Smooth muscle cell of the coronary artery (primary cell): ENCODE data around the gene SGF29. TPM values are rescaled to one million over a fixed set of nuclear protein-coding genes. Genes with fewer than 3 reads are reported as not detected.

ENCODE experiments used
- total RNA-seq: library from RNA; depleted of rRNA; stranded (reverse); fragments of >200 nt; gene quantifications from 2 replicates; pipeline ENCODE4 v1.2.3, GENCODE V29; 2014; ENCODE audit warnings: low replicate concordance

The SGF29 gene
- 7.7 and 7.8 TPM in 2 replicates for total RNA-seq

DNA sequence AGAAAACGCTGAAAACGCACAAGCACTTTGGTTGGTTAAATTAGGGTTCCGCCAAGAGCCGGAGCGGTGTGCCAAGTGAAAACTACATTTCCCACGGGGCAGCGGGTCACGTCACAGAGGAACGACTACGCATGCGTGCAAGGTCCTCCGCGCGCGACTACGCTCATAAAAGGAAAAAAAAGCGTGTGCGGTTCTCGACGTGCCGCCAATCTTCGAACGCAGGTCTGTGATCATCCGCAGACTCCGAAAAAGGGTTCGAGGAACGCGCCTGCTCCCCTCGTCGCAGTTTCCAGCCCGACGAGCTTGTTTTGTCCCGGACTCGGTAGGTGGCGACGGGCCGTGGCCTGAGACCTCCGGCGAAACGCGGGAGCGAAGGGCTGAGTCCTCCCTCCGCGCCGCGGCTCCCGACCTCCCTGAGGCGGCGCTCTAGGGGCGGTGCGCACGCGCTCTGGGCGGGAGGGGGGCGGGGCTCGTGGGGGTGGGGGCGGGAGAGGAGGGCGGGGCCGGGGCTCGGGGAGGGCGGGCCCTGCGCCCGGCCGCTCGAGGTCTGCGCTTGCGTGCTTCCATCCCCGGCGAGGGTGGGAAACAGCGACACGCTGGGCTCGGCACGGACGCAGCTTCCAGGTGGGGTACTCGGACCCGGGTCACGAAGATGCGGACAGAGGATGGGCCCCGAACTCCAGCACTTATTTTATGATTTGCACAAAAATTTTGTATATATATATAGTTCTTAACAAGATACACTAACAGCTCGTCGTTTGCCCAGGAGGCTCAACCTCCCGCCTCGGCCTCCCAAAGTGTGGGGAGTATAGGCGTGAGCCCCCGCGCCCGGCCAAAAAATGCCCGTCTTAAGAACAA, at the start of gene SGF29:
SGF29 (plus strand) TSS at position 145 of the 858 bp plus-strand sequence. CDS start 27,150 bp downstream, outside the sequence.

DNA sequence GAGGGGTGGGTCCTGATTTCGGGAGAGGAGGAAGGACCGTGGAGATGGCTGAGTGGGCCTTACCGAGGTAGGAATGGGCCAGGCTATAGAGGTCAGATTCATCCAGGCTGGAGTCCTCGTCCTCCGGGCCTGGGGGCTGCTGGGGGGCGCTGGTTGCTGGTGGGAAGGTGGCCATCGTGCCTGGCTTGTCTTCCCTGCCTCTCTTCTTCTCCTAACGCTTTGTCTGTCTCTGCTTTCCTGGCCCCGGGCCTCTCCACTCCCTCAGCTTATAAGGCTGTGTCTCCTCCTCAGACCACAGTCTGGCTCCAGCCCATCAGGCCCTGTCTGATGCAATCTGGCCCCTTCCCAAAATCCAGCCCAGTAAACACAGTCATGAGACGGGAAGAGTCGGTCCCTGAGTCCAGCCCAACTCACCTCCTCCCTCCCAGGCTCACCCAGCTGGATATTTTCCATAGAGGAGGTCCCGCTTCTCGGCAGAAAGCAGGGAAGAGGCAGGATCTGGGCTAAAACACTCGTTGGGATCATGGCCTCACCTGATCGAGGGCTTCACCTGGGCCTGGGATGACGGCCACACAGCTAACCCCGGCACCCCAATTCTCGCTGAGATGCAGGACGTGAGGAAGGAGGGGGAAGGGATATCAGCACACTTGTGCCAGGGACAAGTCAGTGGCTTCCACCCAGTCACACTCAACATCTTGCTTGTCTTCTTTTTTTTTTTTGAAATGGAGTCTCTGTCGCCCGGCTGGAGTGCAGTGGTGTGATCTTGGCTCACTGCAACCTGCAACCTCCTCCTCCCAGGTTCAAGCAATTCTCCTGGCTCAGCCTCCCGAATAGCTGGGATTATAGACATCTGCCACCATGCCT, 14.8 kb upstream of the SGF29 start, which contains the start of gene NUPR1:
NUPR1 (minus strand) TSS at position 242 of the 864 bp plus-strand sequence; CDS start at position 175, 67 bp downstream.

DNA sequence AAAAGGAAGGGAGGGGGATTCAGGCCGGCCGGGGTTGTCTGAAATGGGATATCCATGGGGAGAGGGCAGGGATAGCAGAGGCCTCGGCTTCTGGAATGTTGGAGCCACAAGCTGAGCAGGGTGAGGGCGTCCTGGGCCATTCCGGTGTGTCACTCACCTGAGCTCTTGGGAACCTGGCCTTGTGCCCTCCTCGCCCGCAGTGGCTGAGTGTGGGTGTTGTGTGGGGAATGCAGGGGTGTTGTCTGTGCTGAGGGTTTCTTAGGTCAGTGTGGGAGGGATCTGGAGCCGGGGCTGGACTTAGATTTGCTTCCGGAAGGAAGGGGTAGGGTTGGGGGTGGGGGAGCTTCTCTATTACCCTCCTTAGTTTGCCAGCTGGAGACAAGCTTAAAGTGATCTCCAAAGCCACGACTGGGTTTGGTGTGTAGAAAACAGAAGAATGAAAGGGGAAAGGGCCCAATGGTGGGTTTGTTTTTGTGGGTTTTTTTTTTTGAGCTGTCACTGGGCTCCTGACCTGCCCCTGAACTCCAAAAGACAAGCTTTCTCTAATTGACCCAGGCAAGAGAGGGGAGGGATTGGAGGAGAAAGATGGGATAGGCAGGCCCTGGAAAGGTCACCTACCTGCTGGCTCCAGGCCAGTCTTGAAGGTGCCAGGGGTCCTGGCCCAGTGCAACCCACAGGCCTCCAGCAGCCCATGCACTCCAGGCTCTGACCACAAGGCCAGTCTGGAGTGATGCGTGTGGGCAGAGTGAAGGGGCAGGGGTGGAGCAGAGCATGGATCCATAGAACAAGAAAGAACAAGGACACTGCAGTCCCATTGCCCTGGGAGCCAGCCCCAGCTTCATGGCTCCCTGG, 43.3 kb downstream of the SGF29 start, which contains the start of gene SULT1A2:
SULT1A2 (minus strand) TSS at position 211 of the 852 bp plus-strand sequence. CDS start 1,120 bp downstream, outside the sequence.

DNA sequence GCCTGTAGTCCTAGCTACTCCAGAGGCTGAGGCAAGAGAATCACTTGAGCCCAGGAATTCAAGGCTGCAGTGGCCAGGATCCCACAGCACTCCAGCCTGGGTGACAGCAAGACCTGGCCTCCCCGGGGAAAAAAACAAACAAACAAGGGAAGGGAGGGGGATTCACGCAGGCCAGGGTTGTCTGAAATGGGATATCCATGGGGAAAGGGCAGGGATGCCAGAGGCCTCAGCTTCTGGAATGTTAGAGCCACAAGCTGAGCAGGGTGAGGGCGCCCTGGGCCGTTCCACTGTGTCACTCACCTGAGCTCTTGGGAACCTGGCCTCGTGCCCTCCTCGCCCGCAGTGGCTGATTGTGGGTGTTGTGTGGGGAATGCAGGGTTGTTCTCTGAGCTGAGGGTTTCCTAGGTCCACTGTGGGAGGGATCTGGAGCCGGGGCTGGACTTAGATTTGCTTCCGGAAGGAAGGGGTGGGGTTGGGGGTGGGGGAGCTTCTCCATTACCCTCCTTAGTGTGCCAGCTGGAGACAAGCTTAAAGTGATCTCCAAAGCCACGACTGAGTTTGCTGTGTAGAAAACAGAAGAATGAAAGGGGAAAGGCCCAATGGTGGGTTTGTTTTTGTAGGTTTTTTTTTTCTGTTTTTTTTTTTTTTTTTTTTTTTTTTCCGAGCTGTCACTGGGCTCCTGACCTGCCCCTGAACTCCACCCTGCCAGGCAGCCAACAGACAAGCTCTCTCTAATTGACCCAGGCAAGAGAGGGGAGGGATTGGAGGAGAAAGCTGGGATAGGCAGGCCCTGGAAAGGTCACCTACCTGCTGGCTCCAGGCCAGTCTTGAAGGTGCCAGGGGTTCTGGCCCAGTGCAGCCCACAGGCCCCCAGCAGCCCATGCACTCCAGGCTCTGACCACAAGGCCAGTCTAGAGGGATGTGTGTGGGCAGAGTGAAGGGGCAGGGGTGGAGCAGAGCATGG, 56.2 kb downstream of the SGF29 start, which contains the start of gene SULT1A1:
SULT1A1 (minus strand) TSS at position 414 of the 964 bp plus-strand sequence. CDS start 1,189 bp downstream, outside the sequence.

DNA sequence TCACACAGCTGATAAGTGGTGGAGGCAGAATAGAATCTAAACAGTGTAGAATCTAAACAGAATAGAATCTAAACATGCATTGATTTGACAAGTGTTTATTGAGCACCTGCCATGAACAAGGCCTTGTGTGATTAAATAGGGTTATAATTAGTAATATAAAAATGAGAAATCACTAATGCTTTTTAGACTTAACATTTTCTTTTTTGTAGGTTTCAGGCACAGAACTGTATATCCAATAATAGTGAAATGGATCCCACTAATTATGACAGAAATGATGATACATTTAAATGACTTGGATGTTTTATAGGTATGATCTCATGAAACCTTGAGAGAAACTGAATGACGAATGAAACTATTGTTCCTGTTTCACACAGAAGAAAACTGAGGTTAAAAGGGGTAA, 84.0 kb downstream of the SGF29 start, which contains the start of gene NPIPB8:
NPIPB8 (plus strand) TSS at position 301 of the 400 bp plus-strand sequence. CDS start 296 bp downstream, outside the sequence.

Other genes with a start within 250 kb of the SGF29 start
- gene NPIPB6, start 190.4 kb upstream of the SGF29 start, total RNA-seq = 0.30 TPM in 1 of 2 replicates, not detected in the other
- 64.8 and 144 TPM in 2 replicates for gene EIF3CL, start 150.1 kb upstream of the SGF29 start, total RNA-seq
- gene NPIPB7, start 81.6 kb upstream of the SGF29 start, total RNA-seq = not detected in 2 replicates
- 8.0 and 10.1 TPM in 2 replicates for gene CLN3, start 61.8 kb upstream of the SGF29 start, total RNA-seq
- not detected in 2 replicates for gene APOBR, start 59.3 kb upstream of the SGF29 start, total RNA-seq
- gene IL27, start 47.1 kb upstream of the SGF29 start, total RNA-seq = not detected in 2 replicates
- 43.7 and 74.9 TPM in 2 replicates for gene NUPR1, start 14.9 kb upstream of the SGF29 start, total RNA-seq
- gene SULT1A2, start 43.1 kb downstream of the SGF29 start, total RNA-seq = 0.23 TPM in 1 of 2 replicates, not detected in the other
- 5.0 and 12.9 TPM in 2 replicates for gene SULT1A1, start 56.1 kb downstream of the SGF29 start, total RNA-seq
- not detected in 2 replicates for gene NPIPB8, start 84.1 kb downstream of the SGF29 start, total RNA-seq
- 158 and 350 TPM in 2 replicates for gene EIF3C, start 157.5 kb downstream of the SGF29 start, total RNA-seq
- 0.35 and 0.90 TPM in 2 replicates for gene NPIPB9, start 197.9 kb downstream of the SGF29 start, total RNA-seq